Neural cell (in vitro differentiated cells): ENCODE data around the gene DLX6. TPM values are rescaled to one million over a fixed set of nuclear protein-coding genes. Genes with fewer than 3 reads are reported as not detected.

Source experiments
- H2AFZ ChIP-seq: fragments of 200-600, 300-800 bp; sonication (generic), shearing (Covaris generic); 2 replicates; pipeline ENCODE4 v1.6.0; 2014; ENCODE audit warnings: low read depth, mild to moderate bottlenecking, antibody characterized with exemption, low read length, moderate library complexity
- H3F3A ChIP-seq: fragments of 200-600 bp; shearing (Covaris generic); 2 replicates; pipeline ENCODE4 v1.6.1; 2016; ENCODE audit warnings: mild to moderate bottlenecking, moderate library complexity, mixed read lengths, antibody characterized with exemption, low read length; ENCODE audit not compliant: insufficient read depth, poor library complexity, severe bottlenecking
- H3K27ac ChIP-seq: fragments of 200-600, 300-800 bp; sonication (generic), shearing (Covaris generic); 2 replicates; pipeline ENCODE4 v1.5.1; 2014; ENCODE audit warnings: mild to moderate bottlenecking, low read length, moderate library complexity
- H3K27me3 ChIP-seq: fragments of 300-800, 200-600 bp; sonication (generic), shearing (Covaris generic); 2 replicates; pipeline ENCODE4 v1.6.0; 2014; ENCODE audit warnings: mild to moderate bottlenecking, low read depth, low read length, moderate library complexity; ENCODE audit not compliant: insufficient read depth
- H3K36me3 ChIP-seq: fragments of 300-800, 200-600 bp; sonication (generic), shearing (Covaris generic); 2 replicates; pipeline ENCODE4 v1.5.1; 2014; ENCODE audit warnings: mild to moderate bottlenecking, antibody characterized with exemption, low read length, moderate library complexity; ENCODE audit not compliant: insufficient read depth
- H3K4me2 ChIP-seq: fragments of 300-800, 200-600 bp; sonication (generic), shearing (Covaris generic); 2 replicates; pipeline ENCODE4 v1.6.0; 2014; ENCODE audit warnings: mild to moderate bottlenecking, low read length
- H3K4me3 ChIP-seq: fragments of 300-800, 200-600 bp; sonication (generic), shearing (Covaris generic); 2 replicates; pipeline ENCODE4 v1.5.1; 2014; ENCODE audit warnings: mild to moderate bottlenecking, low read length, moderate library complexity
- H3K79me2 ChIP-seq: fragments of 200-600 bp; shearing (Covaris generic); replicated peaks from 2 replicates; pipeline ENCODE4 v1.6.0; 2014; ENCODE audit warnings: mild to moderate bottlenecking, low read length, moderate library complexity; ENCODE audit not compliant: insufficient read depth
- H3K9ac ChIP-seq: fragments of 300-800, 200-600 bp; sonication (generic), shearing (Covaris generic); 2 replicates; pipeline ENCODE4 v1.6.1; 2016; ENCODE audit warnings: mild to moderate bottlenecking, low read length, mixed read lengths
- H3K9me2 ChIP-seq: fragments of 200-600 bp; shearing (Covaris generic); 2 replicates; pipeline ENCODE4 v1.6.1; 2016; ENCODE audit warnings: mild to moderate bottlenecking, low read length, mixed read lengths; ENCODE audit not compliant: insufficient read depth
- H3K9me3 ChIP-seq: fragments of 200-600, 300-800 bp; sonication (generic), shearing (Covaris generic); 2 replicates; pipeline ENCODE4 v1.6.1; 2016; ENCODE audit warnings: mild to moderate bottlenecking, mixed run types, low read length, moderate library complexity, mixed read lengths
- H4K20me1 ChIP-seq: fragments of 200-600 bp; shearing (Covaris generic); 2 replicates; pipeline ENCODE4 v1.6.1; 2016; ENCODE audit warnings: mild to moderate bottlenecking, mixed run types; ENCODE audit not compliant: insufficient read depth
- EZH2 ChIP-seq: fragments of 200-600, 300-800 bp; shearing (Covaris generic), sonication (generic); IDR thresholded peaks from 2 replicates; pipeline ENCODE4 v1.6.1; 2014; ENCODE audit warnings: antibody characterized with exemption, low read length, borderline replicate concordance, mild to moderate bottlenecking; ENCODE audit not compliant: insufficient read depth, poor library complexity, severe bottlenecking
- MXI1 ChIP-seq: fragments of 450-650 bp; conservative IDR thresholded peaks from 2 replicates; pipeline ENCODE4 v1.6.1; 2014; ENCODE audit warnings: antibody characterized with exemption, mild to moderate bottlenecking; ENCODE audit not compliant: poor library complexity, severe bottlenecking
- POLR2AphosphoS5 ChIP-seq: IDR thresholded peaks from 2 replicates; pipeline ENCODE4 v1.6.1; 2012
- TAF1 ChIP-seq: IDR thresholded peaks from 2 replicates; pipeline ENCODE4 v1.6.1; 2012; ENCODE audit warnings: low read depth
- polyA plus RNA-seq: library from polyadenylated mRNA; depleted of rRNA; stranded (reverse); fragments of >200 nt; gene quantifications from 2 replicates; pipeline ENCODE4 v1.2.3, GENCODE V29; 2014
- TF ChIP-seq, protein P1 (sequence below): IDR thresholded peaks from 2 replicates; pipeline ENCODE4 v1.6.1; 2012; ENCODE audit warnings: borderline replicate concordance

The DLX6 gene
- polyA plus RNA-seq, 1 donor from 2014 or later, result 58.8 TPM

DNA sequence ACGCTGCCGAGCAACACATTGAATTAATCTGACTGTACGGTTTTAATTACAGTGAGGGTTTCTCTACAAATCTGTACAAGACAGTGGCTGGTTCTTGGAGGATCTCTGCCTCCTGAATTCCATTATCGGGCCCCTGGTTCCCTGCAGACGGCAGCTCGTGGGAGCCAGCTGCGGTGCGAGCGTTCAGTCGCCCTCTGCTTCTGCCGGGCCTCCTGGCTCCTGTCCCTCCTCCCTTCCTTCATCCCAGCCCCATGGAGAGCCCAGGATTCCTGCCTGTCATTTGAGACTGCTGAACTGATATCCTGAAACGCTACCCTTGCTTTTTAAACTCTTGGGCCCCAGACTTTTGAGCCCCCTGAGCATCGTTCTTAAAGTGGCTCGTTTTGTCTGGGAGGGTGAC, 6.6 kb upstream of the DLX6 start:
- Histone ChIP-seq H3K9ac (peak overlapping the region; percentile 99), H3K36me3 (no peaks in the 10 kb centered on the region), H3K4me3 (peak overlapping the region; percentile 87), H3F3A (peaks cover 4% of the 10 kb centered on the region), H3K4me2 (peak overlapping the region; percentile 89), H3K79me2 (peaks cover 97% of the 10 kb centered on the region), H2AFZ (no peak overlapping the region), H4K20me1 (no peaks in the 10 kb centered on the region), H3K9me2 (no peaks in the 10 kb centered on the region), H3K27ac (peak overlapping the region; percentile 100), H3K9me3 (no peaks in the 10 kb centered on the region), H3K27me3 (peaks cover 5% of the 10 kb centered on the region)
- TF ChIP-seq EZH2 (no peak), POLR2AphosphoS5 (peak; percentile 61), TAF1 (no peak), MXI1 (no peak)
- TF ChIP-seq, protein P1, sequence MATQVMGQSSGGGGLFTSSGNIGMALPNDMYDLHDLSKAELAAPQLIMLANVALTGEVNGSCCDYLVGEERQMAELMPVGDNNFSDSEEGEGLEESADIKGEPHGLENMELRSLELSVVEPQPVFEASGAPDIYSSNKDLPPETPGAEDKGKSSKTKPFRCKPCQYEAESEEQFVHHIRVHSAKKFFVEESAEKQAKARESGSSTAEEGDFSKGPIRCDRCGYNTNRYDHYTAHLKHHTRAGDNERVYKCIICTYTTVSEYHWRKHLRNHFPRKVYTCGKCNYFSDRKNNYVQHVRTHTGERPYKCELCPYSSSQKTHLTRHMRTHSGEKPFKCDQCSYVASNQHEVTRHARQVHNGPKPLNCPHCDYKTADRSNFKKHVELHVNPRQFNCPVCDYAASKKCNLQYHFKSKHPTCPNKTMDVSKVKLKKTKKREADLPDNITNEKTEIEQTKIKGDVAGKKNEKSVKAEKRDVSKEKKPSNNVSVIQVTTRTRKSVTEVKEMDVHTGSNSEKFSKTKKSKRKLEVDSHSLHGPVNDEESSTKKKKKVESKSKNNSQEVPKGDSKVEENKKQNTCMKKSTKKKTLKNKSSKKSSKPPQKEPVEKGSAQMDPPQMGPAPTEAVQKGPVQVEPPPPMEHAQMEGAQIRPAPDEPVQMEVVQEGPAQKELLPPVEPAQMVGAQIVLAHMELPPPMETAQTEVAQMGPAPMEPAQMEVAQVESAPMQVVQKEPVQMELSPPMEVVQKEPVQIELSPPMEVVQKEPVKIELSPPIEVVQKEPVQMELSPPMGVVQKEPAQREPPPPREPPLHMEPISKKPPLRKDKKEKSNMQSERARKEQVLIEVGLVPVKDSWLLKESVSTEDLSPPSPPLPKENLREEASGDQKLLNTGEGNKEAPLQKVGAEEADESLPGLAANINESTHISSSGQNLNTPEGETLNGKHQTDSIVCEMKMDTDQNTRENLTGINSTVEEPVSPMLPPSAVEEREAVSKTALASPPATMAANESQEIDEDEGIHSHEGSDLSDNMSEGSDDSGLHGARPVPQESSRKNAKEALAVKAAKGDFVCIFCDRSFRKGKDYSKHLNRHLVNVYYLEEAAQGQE, result peak; percentile 50

DNA sequence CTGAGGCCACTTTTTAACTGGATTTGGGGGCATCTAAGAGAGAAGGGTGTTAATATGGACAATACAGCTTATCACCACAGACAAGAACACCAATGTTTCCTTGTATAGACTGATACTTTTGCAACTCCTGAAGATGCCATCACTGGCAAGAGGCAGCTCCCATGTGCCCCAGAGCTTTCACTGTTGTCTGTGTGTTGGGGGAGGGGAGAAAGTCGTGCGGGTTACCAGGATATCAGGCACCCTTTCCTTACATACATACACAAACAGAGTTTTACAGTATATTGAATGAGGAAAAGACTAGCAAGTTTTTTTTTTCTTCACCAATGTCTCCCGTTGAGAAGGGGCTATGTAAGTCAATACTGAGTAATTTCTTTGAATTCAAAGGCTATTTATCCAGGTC, 4.1 kb upstream of the DLX6 start:
- H3K4me2 ChIP-seq, result peak overlapping the region; percentile 89
- H2AFZ ChIP-seq, result no peak overlapping the region
- no peaks in the 10 kb centered on the region for H3K36me3 ChIP-seq
- TF ChIP-seq POLR2AphosphoS5 (peak; percentile 20), MXI1 (no peak)
- TF ChIP-seq, protein P1, result peak; percentile 13
- H3K4me3 ChIP-seq, result peak overlapping the region; percentile 87
- H3K9me3 ChIP-seq, result no peaks in the 10 kb centered on the region
- H3K9ac ChIP-seq, result peak overlapping the region; percentile 99
- no peaks in the 10 kb centered on the region for H3K9me2 ChIP-seq
- H3K27me3 ChIP-seq, result peaks cover 5% of the 10 kb centered on the region
- peaks cover 89% of the 10 kb centered on the region for H3K79me2 ChIP-seq
- H3F3A ChIP-seq, result peaks cover 8% of the 10 kb centered on the region
- H3K27ac ChIP-seq, result peak overlapping the region; percentile 100
- no peaks in the 10 kb centered on the region for H4K20me1 ChIP-seq
